Panc1 (cell line): Measurements from ENCODE around the gene PIP4K2C. TPM values are rescaled to one million over a fixed set of nuclear protein-coding genes. Genes with fewer than 3 reads are reported as not detected.

Source experiments
- ATAC-seq: fragments of 200-7000 bp; cut with Tn5 transposase; 2 replicates; pipeline ENCODE4 v1.9.1; 2020; ENCODE audit warnings: mild to moderate bottlenecking, moderate library complexity
- BruUV-seq: library from RNA; stranded (reverse); fragments of 400-500 nt; replicated peaks from 2 replicates; lab custom pipeline; 2021; lab: Mats Ljungman, UMichigan
- CTCF ChIA-PET: fragments of 300-600 bp; sonication (Branson Sonifier 250); formaldehyde crosslinking; loops from one replicate; lab custom pipeline; 2022; ENCODE audit warnings: antibody characterized with exemption; lab: Charles Lee
- POLR2A ChIA-PET: fragments of 300-600 bp; sonication (Branson Sonifier 250); formaldehyde crosslinking; loops from one replicate; lab custom pipeline; 2022; ENCODE audit warnings: antibody characterized with exemption; lab: Charles Lee
- DNase-seq: peaks from one replicate; pipeline ENCODE4 v3.0.0-alpha.2; 2010; ENCODE audit warnings: low read depth, low spot score
- H3K27ac ChIP-seq: 2 replicates; pipeline ENCODE4 v1.5.1; 2011; ENCODE audit warnings: mild to moderate bottlenecking, low read length, inconsistent platforms
- H3K27me3 ChIP-seq: fragments of 200-500 bp; sonication (Bioruptor generic); 2 replicates; pipeline ENCODE4 v1.6.0; 2014; ENCODE audit warnings: low read length, inconsistent platforms; ENCODE audit not compliant: control insufficient read depth, insufficient read depth
- H3K36me3 ChIP-seq: fragments of 200-500 bp; sonication (Bioruptor generic); 2 replicates; pipeline ENCODE4 v1.5.1; 2014; ENCODE audit warnings: inconsistent platforms, mild to moderate bottlenecking, low read length, moderate library complexity; ENCODE audit not compliant: control insufficient read depth, insufficient read depth
- H3K4me1 ChIP-seq: 2 replicates; pipeline ENCODE4 v1.5.1; 2011; ENCODE audit warnings: inconsistent platforms, mild to moderate bottlenecking, low read length, moderate library complexity; ENCODE audit not compliant: control insufficient read depth, insufficient read depth
- H3K4me3 ChIP-seq, 2 experiments: 2 replicates each; pipeline ENCODE4 v1.5.1; 2011 to 2012; ENCODE audit warnings: low read depth in 2 of 2, low read length in 2 of 2, mild to moderate bottlenecking in 2 of 2, inconsistent platforms in 1 of 2, moderate library complexity in 1 of 2
- H3K9me3 ChIP-seq: fragments of 200-500 bp; sonication (Bioruptor generic); 2 replicates; pipeline ENCODE4 v1.5.1; 2014; ENCODE audit warnings: low read depth, mild to moderate bottlenecking, inconsistent platforms, low read length, moderate library complexity; ENCODE audit not compliant: control insufficient read depth, insufficient read depth
- POLR2AphosphoS5 ChIP-seq: IDR thresholded peaks from 2 replicates; pipeline ENCODE4 v1.6.1; 2012; ENCODE audit warnings: mild to moderate bottlenecking, low read depth, low read length, moderate library complexity
- SIN3A ChIP-seq: IDR thresholded peaks from 2 replicates; pipeline ENCODE4 v1.6.1; 2012; ENCODE audit warnings: low read depth, mild to moderate bottlenecking, low read length, moderate library complexity, borderline replicate concordance; ENCODE audit not compliant: insufficient read depth
- TCF7L2 ChIP-seq: IDR thresholded peaks from 2 replicates; pipeline ENCODE4 v1.6.1; 2011; ENCODE audit warnings: mild to moderate bottlenecking, low read depth, low read length, inconsistent platforms
- in situ Hi-C: cut with HindIII; loops from 2 replicates; pipeline ENCODE4 v1.10.0; 2016; ENCODE audit warnings: low sequenced_read_pairs, low pct_unique_long_range_greater_than_20kb
- intact Hi-C: fragments of 100-400 bp; cut with micrococcal nuclease; formaldehyde crosslinking; loops from one replicate; pipeline ENCODE4 v1.10.0; 2022; ENCODE audit not compliant: unreplicated experiment
- total RNA-seq: library from RNA; stranded (reverse); gene quantifications from one replicate; pipeline ENCODE4 v1.2.1, GENCODE V29; 2021; ENCODE audit not compliant: unreplicated experiment
- TF ChIP-seq, protein P1 (sequence below): fragments of 450-650 bp; IDR thresholded peaks from 2 replicates; pipeline ENCODE4 v1.5.1; 2017; ENCODE audit warnings: mild to moderate bottlenecking
- TF ChIP-seq, protein P2 (sequence below), 2 experiments: IDR thresholded peaks; 2 replicates each; pipeline ENCODE4 v1.6.1; 2011 to 2012; ENCODE audit warnings: low read depth in 2 of 2, control low read depth in 1 of 2, low read length in 1 of 2, mild to moderate bottlenecking in 1 of 2, moderate library complexity in 1 of 2; ENCODE audit not compliant: insufficient read depth in 1 of 2

The PIP4K2C gene
- total RNA-seq, 1 experiment from 2014 or later = 62.6 TPM

DNA sequence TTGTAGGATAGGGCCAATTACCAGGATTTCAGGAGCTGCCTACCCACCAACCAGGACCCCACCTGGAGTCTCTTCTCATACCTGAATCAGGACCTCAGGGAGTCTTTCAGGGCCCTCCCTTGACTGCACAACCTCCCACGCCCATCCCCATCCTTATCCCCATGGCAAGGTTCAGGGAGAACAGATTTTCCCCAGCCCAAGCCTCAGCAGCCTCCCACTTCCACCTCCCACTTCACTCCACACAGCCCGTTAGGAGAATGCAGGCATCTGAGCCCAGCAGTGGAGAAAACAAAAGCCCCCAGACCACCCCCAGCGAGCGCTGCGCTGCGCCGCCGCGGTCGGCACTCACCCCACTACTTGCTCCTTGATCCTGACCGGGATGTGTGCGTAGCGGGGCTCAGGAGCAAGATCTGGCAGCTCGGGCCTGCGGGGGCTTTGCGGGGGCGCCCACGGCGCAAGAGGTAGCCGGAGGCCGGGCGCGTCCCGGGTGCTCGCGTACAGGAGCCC, 40.6 kb downstream of the PIP4K2C start:
- Histone ChIP-seq H3K4me1 (peaks cover 8% of the 10 kb centered on the region), H3K27me3 (no peaks in the 10 kb centered on the region), H3K36me3 (no peaks in the 10 kb centered on the region; the same call in 1 of the 2 replicates), H3K9me3 (no peaks in the 10 kb centered on the region), H3K27ac (peak overlapping the region; percentile 71), H3K4me3 (peak overlapping the region; percentile 67 to 71)
- POLR2A ChIA-PET = no interaction called here
- in situ Hi-C loops (no loop called here), intact Hi-C loops (no loop called here)
- TF ChIP-seq, protein P1, sequence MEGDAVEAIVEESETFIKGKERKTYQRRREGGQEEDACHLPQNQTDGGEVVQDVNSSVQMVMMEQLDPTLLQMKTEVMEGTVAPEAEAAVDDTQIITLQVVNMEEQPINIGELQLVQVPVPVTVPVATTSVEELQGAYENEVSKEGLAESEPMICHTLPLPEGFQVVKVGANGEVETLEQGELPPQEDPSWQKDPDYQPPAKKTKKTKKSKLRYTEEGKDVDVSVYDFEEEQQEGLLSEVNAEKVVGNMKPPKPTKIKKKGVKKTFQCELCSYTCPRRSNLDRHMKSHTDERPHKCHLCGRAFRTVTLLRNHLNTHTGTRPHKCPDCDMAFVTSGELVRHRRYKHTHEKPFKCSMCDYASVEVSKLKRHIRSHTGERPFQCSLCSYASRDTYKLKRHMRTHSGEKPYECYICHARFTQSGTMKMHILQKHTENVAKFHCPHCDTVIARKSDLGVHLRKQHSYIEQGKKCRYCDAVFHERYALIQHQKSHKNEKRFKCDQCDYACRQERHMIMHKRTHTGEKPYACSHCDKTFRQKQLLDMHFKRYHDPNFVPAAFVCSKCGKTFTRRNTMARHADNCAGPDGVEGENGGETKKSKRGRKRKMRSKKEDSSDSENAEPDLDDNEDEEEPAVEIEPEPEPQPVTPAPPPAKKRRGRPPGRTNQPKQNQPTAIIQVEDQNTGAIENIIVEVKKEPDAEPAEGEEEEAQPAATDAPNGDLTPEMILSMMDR = no peak
- TF ChIP-seq, protein P2, sequence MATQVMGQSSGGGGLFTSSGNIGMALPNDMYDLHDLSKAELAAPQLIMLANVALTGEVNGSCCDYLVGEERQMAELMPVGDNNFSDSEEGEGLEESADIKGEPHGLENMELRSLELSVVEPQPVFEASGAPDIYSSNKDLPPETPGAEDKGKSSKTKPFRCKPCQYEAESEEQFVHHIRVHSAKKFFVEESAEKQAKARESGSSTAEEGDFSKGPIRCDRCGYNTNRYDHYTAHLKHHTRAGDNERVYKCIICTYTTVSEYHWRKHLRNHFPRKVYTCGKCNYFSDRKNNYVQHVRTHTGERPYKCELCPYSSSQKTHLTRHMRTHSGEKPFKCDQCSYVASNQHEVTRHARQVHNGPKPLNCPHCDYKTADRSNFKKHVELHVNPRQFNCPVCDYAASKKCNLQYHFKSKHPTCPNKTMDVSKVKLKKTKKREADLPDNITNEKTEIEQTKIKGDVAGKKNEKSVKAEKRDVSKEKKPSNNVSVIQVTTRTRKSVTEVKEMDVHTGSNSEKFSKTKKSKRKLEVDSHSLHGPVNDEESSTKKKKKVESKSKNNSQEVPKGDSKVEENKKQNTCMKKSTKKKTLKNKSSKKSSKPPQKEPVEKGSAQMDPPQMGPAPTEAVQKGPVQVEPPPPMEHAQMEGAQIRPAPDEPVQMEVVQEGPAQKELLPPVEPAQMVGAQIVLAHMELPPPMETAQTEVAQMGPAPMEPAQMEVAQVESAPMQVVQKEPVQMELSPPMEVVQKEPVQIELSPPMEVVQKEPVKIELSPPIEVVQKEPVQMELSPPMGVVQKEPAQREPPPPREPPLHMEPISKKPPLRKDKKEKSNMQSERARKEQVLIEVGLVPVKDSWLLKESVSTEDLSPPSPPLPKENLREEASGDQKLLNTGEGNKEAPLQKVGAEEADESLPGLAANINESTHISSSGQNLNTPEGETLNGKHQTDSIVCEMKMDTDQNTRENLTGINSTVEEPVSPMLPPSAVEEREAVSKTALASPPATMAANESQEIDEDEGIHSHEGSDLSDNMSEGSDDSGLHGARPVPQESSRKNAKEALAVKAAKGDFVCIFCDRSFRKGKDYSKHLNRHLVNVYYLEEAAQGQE (IDR thresholded peaks at IDR 0.05; ENCODE audit: insufficient read depth in 1 of 2, low read depth in 2 of 2, low read length in 1 of 2) = no peak
- TF ChIP-seq POLR2AphosphoS5 (no peak), TCF7L2 (no peak), SIN3A (no peak)
- ATAC-seq (no peak), DNase-seq (no peak)
- BruUV-seq = no TSS peak
- CTCF ChIA-PET = interaction anchor here (1.0 kb wide), 1 partner anchor 48 kb away, joined by 9 read pairs; no protein-coding TSS in a partner anchor

DNA sequence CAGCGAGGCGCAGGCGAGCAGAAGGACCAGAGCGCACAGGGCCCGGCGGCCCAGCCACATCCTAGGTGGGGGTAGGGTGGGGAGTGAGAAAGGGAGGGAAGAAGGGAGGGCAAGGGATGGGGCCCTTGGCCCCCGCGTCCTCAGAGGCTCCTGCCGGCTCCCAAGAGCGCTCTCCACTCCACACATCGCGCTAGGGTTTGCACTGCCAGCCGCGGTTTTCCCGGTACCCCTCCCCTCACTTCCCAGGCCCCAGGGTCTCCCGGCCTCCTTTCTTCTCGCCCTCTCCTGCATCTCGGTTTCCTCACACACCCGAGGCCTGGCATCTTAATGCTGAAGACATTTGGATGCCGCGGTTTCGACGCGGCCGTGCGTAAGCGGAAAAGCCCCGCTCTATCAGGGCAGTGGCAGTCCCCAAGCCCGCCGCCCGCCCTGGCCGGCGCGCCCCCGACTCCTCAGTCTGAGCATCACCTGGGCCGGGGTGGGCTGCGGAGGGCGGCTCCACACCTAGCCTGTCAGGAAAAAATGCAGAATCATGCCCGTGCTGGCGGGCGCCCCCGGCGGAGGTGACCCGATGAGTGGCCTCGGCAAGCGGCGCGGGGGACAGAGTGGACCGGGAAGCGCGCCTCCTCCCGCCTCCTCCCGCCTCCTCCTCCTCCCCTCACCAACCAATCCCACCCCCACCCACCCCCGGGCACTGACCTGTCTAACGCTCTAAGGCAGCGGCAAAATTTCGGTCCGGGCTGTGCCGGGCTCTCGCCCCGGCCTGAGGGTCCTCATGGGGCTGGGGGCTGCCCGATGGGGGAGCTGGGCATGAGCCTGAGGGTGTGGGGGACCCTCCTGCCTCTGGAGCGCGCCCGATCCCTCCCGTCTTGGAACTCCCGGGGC, 41.3 kb downstream of the PIP4K2C start:
- in situ Hi-C loops = no loop called here
- ChIA-PET POLR2A (no interaction called here), CTCF (interaction anchor here (0.6 to 1.4 kb wide), 3 partner anchors 29 to 94 kb away, joined by 3 to 9 read pairs (median 3); no protein-coding TSS in a partner anchor)
- intact Hi-C loops = no loop called here
- H3K36me3 ChIP-seq = no peaks in the 10 kb centered on the region; the same call in 1 of the 2 replicates
- peak overlapping the region; percentile 79 for H3K27ac ChIP-seq
- peak overlapping the region; percentile 67 to 71 for H3K4me3 ChIP-seq
- TF ChIP-seq, protein P1 = no peak
- TF ChIP-seq SIN3A (no peak), TCF7L2 (no peak)
- peak; percentile 69 for ATAC-seq
- H3K9me3 ChIP-seq = no peaks in the 10 kb centered on the region
- no peaks in the 10 kb centered on the region for H3K27me3 ChIP-seq
- BruUV-seq = no TSS peak
- peaks cover 8% of the 10 kb centered on the region for H3K4me1 ChIP-seq
- DNase-seq = no peak
